Thyroid gland (tissue), 4 donors: ENCODE data around the gene TERT.
"Not testable (repeated sequence)": the region's sequence is repeated elsewhere in the genome, so short reads cannot be mapped to it uniquely, and the experiment has no call there.

Source experiments
- CTCF ChIP-seq, 6 experiments: fragments of 200-600 bp in 3 of 6; fragments of 450-650 bp in 3 of 6; sonication (generic) in 3 of 6; IDR thresholded peaks; one replicate each; pipeline ENCODE4 v1.5.1; 2016 to 2019; ENCODE audit warnings: antibody characterized with exemption in 6 of 6, mild to moderate bottlenecking in 2 of 6, inconsistent platforms in 1 of 6, moderate library complexity in 1 of 6
- POLR2A ChIP-seq, 2 donors: fragments of 450-650 bp; IDR thresholded peaks; one replicate each; pipeline ENCODE4 v1.6.1; 2017; ENCODE audit warnings: antibody characterized with exemption in 2 of 2, mild to moderate bottlenecking in 2 of 2, moderate library complexity in 1 of 2

DNA sequence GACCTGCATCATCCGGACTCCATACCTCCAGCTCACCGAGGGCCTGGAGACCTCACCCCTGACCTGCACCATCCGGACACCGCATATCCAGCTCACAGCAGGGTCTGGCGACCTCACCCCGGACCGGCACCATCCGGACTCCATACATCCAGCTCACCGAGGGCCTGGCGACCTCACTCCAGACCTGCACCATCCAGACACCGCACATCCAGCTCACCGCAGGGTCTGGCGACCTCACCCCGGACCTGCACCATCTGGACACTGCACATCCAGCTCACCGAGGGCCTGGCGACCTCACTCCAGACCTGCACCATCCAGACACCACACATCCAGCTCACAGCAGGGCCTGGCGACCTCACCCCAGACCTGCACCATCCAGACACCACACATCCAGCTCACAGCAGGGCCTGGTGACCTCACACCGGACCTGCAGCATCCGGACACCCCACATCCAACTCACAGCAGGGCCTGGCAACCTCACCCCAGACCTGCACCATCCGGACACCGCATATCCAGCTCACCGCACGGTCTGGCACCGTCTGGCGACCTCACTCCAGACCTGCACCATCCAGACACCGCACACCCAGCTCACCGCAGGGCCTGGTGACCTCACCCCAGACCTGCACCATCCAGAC, 10.4 kb downstream of the TERT start:
- TF ChIP-seq CTCF, POLR2A (IDR thresholded peaks at IDR 0.05): not testable (repeated sequence)
